ENCODE measurements around the gene EPS8.
A peak's percentile ranks its signal among the peaks of the same experiment; 100 is the strongest.

EPS8 gene

GRCh38 chr12:15597125-15597830 is 191.9 kb downstream of the EPS8 start:
- DNase-seq = no peak

DNA sequence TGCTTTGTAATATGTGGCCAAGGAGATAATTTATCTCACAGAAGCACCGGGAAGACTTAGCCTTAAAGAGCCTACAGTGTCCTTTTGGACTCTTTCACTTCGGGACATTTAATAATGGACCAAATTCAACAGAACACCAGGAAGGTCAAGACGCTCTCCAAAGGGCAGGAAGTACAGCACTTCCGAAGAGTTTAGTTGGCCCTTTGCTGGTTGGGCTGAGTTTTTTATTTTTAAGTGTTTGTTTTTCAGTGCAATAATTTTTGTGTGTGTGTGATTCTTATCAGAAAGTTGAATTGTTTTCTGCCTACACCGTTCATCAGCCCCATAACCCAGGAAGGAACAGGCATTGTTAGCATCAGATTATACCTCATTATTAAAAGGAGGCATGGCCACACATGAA is 193.0 kb downstream of the EPS8 start:
- DNase-seq = no peak

DNA sequence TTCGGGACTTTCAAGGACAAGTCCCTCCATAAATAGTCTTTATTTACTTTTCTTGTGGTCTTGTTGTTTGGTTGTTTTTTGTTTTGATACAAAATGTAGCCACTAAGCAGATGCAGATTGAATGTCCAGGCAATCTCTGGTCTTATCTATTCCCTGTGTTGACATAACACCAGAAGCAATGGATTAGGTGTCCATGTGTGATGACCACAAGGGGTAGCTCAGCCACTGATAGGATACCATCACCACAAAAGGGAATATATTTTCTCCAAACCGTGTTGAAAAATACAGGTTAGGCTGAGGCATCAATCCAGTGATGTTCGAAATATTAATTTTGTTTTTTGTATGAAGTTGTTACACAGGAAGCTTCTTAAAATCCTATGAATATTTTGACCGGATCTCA is 196.3 kb downstream of the EPS8 start:
- DNase-seq = no peak

- DNase-seq = no peak
Measured at GRCh38 chr12:15591811-15592210, 197.4 kb downstream of the EPS8 start.

GRCh38 chr12:15590180-15590826 is 198.9 kb downstream of the EPS8 start:
- DNase-seq = peak; percentile 56

DNA sequence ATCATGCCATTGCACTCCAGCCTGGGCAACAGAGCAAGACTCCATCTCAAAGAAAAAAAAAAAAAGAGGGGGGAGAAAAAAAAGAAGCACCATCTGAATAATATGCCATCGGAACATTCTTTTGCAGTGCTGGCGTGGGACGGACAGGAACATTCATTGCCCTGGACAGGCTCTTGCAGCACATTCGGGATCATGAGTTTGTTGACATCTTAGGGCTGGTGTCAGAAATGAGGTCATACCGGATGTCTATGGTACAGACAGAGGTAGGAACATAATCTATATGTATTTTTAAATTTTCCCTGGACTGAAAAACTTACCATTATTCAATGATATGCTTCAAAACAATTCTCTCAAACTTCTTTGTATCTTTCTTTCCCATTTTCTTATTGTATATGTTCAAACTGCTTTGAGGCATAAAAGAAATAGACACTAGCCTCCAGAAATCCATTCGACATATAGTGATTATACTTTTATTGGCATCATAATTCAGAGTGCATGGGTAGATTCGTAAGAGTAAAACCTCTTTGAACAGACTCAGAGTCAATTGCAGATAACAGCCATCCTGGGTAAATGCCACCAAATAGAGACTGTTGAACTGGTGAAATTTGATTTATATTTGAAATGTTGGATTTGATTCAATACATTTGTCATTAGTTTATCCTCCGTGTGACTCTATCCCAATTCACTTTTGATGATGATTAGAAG is 199.7 kb downstream of the EPS8 start:
- no peak for DNase-seq

- peak; percentile 31 for DNase-seq
Measured at GRCh38 chr12:15584366-15585041, 204.7 kb downstream of the EPS8 start.

DNA sequence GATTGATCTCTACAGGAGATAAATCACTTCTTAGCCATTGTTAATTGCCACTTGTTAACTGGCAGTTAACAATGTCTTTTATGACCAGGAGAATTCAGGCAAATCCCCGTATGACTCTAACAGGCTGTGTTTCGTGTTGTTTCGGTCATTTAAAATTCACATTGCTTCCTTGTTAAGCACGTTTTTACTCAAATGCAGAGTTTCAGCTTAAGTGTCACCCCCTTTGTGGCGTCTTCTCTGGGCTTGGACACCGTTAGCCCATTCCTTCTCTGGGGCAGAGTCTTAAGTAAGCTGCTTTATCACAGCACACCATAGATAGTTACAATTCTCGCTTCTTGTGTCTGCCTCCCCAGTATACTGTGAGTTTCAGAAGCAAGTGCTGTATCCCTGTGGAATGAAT is 205.4 kb downstream of the EPS8 start:
- no peak for DNase-seq

DNA sequence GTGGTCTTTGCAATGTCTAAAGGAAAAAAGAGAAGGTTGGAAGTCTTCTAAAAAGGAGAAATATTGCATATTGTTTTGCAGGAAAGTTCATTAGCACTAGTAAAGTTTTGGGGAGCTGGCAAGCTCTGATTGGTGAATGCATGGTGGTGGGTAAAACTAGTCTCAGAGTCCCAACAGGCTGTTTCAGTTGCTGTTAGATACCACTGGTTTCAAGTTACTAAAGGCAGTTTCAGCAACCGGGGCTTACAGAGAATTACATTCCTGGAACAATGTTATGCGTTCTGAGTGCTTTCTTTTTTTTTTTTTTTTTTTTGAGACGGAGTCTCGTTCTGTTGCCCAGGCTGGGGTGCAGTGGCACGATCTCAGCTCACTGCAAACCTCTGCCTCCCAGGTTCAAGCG is 208.2 kb downstream of the EPS8 start:
- DNase-seq = no peak

GRCh38 chr12:15580431-15580830 is 208.8 kb downstream of the EPS8 start:
- peak; percentile 34 for DNase-seq

DNA sequence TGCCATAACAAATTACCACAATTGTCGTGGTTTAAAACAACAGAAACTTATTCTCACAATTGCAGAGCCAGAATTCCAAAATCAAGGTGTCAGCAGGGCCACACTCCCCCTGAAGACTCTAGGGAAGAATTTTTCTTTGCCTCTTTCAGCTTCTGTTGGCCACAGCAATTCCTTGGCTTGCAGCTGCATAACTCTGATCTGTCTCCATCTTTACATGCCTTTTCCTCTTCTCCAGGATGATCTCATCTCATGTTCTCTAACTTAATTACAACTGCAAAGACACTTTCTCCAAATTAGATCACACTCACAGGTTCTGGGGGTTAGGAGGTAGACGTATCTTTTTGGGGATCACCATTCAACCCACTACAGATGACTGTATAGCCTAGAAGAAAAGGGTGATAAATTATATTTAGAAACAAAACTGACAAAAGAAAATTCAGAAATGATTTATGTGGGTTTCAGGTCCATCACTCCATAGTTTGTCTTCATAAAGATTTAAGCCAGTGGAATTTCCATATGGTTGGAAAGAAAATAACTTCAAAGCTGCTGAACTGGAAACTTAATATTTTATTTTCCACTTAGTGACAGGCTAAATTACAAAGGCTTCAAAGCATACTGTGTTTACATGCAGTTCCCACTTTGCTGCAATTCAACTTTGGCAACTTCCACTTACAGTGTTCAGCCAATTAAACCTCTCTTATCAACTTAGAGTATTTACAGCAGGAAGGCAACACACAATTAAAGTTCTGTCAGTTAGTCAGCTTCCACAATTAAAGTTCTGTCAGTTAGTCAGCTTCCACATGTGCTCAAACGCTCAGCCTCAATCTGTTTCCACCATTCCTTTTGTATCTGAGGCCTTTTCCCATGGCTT is 213.3 kb downstream of the EPS8 start:
- DNase-seq = no peak

DNA sequence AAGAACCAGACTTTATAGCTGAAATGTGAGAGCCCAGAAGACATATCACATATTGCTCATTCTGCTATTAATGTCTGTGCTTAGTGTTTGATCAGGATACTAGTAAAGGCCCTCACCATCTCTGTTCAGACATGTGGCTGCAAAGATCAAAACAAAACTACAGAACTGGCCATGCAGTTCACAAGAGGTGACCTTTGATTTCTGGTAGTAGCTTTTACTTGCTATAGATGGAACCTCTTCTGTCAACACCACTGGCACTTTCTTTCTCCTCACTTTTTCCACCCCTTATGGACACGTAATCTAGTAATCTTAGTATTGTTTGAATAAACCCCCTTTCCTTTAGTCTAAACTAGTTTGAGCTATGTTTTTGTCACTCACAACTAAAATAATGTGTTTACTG is 214.8 kb downstream of the EPS8 start:
- no peak for DNase-seq
